ENCODE data around the gene CNTN1.
"Not testable (repeated sequence)": the region's sequence is repeated elsewhere in the genome, so short reads cannot be mapped to it uniquely, and the experiment has no call there.

CNTN1 gene

DNA sequence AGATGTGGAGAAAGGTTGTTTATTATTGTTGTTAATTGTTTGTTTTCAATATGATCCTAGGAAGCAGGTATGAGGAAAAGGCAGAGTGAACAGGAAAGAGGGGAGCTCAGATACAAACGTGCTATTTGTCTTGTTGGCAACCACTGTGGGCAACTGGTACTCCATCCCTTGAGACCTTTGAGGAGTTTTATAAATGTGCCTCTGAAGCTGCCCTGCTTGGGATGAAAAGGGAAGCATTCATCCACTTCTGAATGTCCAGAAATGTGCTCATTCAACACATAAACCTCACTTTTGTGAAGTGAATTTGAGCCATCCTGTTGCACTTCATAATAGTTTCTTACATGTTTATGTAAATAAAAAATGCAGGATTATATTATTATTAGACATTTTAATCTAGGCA, 331.6 kb downstream of the CNTN1 start:
- no peak for FAIRE-seq
- no peak for DNase-seq (ENCODE audit: low spot score)

DNA sequence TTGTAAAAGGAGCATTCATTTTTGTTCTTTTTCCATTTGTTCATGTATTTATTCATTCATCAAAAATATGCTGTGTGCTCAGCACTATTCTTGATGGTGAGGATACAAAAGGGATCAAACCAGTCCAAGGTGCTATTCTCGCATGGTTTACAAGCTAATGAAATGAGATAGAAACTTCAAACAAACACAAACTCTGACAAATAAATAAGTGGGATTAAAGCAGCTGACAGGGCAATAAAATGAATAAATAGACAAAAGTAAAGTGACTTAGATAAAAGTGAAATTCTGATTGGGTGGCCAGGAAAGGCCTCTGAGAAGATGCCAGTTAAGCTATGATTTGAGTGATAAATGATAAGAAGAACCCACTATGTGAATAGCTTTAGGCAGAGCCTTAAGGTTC, 333.9 kb downstream of the CNTN1 start:
- no peak for DNase-seq (ENCODE audit: low spot score)
- FAIRE-seq, result no peak

DNA sequence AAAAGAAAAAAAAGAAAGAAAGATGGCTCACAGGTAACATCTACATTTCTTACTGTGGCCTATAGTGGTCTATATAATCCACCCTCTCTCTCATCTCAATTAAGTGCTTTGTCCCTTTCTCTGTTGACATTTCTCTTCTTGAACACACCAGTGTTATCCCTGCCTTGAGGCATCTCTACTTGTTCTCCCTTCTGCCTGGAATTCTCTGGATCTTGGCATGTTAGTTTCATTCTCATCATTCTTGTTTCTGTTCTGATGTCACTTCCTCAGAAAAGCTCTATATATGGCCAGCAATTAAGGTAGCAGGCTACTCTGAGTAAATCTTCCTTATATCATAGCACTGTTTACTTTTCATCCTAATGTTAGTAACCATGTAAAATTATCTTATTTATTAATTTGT, 340.1 kb downstream of the CNTN1 start:
- DNase-seq (ENCODE audit: low spot score) (no peak), FAIRE-seq (no peak)

DNA sequence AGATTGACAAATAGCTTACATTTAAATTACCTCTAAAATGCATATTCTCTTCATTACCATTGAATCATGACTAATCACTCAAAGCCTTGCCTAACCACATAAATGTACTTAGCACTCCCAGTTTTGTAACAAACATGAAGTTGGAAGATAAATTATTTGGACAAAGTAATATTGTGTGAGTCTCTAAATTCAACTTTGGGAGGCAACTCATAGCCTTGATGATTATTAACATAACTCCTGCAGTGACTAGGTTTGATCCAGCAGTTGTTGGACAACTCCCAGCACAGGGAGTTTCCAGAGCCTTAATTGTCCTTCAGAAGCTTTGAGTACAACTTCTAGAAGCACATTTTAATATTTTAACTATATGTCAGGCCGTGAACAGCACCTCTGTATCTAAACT, 342.4 kb downstream of the CNTN1 start:
- no peak for FAIRE-seq

DNA sequence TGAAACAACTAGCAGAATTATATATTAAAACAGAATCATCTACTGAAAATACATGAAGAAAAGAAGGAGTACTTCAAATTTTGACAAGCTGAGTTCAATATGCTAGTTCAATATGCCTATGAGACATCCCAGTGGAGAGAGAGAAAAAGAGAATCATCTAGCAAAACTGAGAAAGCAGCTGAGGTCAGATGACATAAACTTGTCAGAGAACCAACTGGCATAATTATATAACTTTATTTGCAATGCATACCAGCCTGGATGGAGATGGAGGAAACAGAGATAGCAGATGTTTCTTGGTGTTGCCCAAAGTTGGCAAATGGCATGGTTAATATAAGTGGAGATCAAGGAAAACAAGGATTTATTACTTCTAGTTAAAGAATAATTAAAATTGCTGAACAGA, 347.2 kb downstream of the CNTN1 start:
- DNase-seq (ENCODE audit: low spot score), result no peak
- FAIRE-seq, result no peak

More for the DNA sequence above, 342.4 kb downstream of the CNTN1 start:
- DNase-seq (ENCODE audit: low spot score), result no peak

DNA sequence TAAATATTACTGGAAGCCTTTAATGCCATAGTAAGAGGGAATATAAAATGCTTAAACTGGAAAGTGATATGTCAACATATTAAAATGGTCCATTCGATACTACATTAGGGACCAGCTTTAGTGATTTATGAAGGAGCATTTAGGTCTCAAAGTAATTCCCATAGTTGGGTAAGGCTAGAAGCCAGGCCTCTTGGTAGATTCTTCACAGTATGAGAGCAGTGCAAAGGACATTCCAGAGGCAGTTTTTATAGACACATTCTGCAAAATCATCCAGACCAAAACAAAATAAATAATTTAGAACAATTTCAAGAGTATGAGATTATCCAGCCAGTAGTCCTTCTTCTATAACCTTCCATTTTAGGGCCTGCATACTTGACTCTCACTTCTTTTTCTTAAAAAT, 353.3 kb downstream of the CNTN1 start:
- FAIRE-seq (no peak), DNase-seq (ENCODE audit: low spot score) (no peak)

DNA sequence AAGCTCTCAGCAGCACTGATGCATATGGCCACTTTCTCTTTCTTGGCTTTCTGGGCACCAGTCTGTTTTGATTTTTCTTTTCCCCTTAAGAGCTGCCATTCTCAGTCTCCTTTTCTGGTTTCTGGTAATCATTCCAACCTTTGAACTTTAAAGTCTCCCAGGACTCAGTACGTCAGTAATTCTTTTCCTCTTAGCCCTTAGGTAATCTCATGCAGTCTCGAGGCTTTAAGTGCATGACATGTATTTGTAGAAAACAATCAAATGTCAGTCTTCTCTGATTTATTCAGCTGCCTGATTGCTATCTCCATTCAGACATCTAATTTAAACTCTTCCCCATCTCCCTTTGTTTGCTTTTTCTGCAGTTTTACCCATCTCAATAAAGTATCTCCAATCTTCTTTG, 356.8 kb downstream of the CNTN1 start:
- DNase-seq (ENCODE audit: low spot score), result no peak
- FAIRE-seq, result no peak

DNA sequence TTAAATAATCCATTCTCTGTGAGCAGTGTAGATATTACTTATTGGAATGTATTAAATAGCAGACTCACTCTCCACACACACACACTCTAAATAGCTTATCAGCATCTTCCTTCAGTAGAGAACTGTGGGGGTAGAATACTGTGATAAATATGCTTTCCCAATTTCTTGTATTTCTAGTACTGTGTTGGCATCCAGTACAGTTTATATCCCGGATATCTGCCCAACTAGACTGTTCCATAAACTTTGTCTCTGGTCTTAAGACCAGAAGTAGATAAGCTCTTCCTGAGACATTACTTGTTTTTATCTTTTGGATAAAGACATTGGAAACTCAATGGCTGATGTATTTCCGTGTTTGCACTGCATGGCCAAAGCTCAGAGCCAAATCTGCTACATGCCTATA, 359.7 kb downstream of the CNTN1 start:
- FAIRE-seq, result no peak
- no peak for DNase-seq (ENCODE audit: low spot score)

DNA sequence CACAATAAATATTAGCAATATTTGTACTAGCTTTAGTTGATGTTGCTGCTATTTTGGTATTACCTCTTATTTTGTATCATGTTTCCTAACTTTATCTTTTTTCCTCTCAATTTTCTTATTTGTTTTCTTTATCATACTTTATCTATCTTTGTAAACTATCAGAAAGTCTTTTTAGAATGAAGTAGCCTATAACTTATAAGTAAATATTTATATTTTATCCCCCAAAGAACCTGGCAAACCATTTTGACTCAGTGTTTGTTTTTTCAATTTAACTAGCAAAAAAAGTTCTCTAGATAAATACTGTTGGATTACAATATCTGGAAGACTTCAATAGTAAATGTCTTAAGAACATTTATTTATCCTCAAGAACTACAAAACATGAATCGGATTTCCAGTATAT, 360.2 kb downstream of the CNTN1 start:
- FAIRE-seq, result no peak
- no peak for DNase-seq (ENCODE audit: low spot score)

DNA sequence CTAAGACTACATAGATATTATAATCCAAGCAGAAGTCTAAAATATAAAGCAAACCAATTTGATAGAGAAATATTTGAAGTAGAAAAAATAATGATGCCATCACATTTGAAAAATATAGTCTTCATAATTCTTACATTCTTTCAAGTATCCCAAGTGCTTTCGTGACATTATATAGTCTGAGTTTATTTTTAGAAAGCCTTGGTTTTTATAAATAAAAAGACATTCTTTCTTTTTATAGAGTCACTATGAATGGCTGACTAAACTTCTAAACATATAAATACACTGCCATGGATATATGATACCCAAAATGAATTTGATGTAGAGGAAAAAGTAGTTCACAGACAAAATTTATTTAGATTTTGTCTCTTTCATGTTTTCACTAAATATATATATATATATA, 360.8 kb downstream of the CNTN1 start:
- DNase-seq (ENCODE audit: low spot score), result no peak
- no peak for FAIRE-seq

DNA sequence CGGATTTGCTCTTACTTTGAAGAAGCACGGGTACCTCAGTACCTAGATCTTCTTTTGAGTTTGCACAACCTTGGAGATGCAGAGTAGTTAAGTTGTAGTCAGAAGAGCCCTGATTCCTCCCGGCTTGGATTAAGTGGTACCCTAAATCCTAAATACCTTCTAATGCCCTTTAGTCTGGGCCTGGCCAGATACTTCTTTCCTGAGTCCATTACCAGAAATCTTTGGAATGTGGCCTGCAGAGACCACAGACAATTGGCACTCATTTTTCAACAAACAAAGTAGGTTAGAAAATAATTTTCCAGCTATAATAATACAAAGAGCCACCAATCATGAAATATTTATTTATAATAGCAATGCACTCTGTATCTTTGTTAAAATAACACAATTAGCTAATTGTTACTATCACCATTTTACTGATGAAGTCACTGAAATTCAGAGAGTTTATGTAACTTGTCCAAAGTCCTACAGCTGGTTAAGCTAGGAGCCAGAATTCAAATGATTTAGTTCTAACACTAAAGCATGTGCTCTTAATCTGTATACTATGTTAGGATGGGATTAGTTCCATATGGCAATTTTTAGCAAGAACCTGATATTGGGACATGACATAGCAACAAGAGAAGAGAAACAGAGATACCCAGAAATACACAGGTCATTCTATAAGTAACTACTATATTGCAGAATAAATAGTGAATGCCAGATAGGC, 363.8 kb downstream of the CNTN1 start:
- DNase-seq (ENCODE audit: low spot score), result no peak
- no peak for FAIRE-seq

DNA sequence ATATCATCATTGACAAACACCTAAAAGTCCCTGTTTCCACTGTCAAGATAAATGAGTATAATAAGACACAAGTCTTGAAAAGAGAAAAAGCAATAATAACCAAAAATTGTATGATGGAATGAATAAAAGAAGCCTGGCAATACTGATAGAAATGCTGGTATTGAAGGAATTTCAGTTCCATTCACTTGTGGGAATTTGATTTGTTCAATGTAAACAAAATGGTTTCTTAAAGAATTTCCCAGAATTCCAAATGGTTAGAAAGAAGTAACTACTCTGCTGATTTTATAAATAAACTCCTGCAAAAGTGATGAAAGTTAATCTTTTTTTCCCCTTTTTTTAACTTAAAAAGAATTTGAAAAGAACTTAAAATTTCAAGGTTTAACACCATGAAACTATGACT, 366.0 kb downstream of the CNTN1 start:
- FAIRE-seq (no peak), DNase-seq (ENCODE audit: low spot score) (no peak)

DNA sequence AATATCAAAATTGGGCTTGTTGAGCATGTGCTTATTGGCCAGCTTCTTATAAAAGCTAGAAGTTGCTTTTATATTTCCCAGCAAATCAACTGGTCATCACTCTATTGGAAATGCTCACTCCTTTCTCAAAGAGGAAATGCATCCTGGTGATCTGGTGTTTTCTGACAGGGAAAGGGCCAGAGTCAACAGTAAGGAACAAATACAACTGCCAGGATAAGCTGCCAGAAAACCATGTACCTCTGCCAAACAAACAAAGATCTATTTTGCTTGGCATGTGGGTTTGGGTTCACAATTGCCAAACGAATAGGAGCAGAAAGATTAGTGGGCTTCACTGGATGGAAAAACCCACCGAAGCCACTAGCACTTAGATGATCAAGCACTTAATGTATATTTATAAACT, 369.0 kb downstream of the CNTN1 start:
- DNase-seq (ENCODE audit: low spot score), result no peak
- FAIRE-seq, result no peak

DNA sequence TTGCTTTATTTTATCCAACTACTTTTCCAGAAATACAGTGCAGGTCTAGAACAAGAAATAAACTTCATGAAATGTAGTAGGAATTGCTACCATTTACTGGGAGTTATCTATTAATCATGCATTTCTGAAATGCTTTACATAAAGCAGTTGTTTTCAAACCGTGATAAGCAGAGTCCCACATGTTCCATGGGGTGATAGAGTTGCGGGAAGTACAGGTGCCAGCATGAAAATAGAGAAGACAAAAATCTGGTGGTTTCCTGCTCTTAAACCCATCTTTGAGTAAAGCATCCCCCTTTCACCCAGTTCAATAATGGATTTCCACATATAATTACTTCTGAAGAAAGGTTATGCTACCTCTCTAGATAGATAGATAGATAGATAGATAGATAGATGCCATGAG, 372.2 kb downstream of the CNTN1 start:
- DNase-seq (ENCODE audit: low spot score) (no peak), FAIRE-seq (no peak)

DNA sequence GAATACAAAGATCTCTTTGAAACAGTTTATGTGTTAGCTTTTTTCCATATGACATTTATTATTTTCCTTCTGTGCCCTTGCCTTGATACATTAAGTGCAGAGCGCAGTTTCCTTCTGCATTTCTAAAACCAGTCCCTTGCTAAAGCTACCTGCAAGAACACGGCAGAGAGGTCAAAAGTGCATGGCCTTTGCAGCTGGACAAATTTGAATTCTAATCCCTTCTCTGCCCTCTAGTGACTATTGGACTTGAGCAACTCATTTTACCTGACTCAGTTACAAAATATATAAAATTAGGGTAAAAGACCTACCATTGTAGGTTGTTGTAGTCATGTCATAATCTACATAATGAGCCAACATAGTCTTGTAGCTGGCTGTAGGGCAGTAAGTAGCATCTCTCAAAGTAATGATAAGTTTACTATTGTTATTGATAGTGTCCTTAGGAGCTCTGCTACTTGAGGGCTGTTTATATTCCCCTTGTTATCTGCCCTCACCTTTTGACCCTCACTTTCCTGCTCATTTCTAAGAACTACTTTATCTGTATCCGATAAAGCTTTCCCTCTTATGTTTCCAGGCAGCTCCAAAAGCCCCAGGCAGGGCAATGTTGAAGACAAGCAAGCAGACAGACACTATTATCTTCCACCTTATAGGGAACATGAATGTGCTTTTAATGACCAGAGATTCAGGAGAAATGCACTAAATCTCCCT, 375.9 kb downstream of the CNTN1 start:
- DNase-seq (ENCODE audit: low spot score) (no peak), FAIRE-seq (no peak)

DNA sequence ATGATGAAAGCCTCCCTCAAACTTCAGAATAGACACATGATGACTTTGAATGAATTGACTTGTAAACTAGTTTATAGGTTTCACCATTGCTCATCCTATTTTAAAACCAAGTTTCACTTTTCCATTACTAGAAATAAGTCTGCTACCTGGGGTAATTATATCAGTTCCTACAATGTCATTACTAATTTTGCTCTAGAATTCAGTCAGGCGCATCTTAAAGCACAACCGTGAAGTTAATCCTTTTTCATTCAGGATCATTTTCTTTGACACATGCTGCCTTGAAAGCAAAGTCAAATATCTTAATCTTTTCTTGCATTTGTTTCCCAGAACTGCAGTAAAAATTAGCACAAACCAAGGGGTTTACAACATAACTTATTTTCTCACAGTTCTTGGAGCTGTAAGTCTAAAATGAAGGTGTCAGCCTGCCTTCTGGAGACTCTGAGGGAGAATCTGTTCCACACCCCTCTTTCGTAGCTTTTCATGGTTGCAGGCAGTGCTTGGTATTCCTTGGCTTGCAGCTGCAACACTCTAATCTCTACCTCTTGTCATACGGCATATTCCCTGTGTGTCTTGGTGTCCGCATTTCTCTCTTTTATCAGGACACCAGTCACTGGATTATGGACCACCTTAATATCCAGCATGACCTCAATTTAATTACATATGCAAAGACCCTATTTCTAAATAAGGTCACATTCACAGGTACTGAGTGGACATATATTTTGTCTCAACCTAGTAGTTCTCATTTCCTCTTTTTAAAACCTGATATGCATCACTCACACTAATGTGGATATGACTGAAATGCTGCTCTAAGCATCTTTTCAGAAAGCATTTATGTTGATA, 381.6 kb downstream of the CNTN1 start:
- no peak for FAIRE-seq
- no peak for DNase-seq (ENCODE audit: low spot score)

DNA sequence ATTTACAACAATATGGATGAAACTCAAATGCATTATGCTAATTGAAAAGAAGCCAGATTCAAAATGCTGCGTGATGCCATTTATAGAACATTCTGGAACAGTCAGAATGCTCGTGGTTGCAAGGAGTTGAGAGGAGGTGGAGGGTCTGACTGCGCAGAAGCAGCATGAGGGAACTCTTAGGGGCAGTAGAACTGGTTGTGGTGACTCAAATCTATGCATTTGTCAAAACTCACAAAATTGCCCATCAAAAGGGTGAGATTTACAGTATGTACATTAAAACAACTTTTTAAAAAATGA, 382.2 kb downstream of the CNTN1 start:
- FAIRE-seq (no peak), DNase-seq (ENCODE audit: low spot score) (no peak)

DNA sequence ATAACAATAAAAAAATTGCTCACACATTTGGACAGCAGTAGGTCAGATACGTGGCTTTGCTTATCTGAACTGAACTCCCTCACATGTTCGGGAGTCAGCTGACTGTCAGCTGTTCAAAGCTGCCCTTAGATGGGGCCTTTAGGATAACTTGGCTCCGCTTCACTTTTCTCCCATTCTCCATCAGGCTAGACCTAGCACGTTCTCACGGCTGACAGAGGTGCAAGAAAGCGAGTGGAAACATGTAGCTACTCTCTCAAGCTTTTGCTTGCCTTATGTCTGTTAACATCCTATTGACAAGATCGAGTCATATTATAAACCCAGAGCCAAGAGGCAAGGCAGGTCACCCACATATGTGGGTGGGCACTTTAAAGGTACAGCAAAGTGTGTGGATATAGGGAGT, 383.9 kb downstream of the CNTN1 start:
- no peak for FAIRE-seq
- DNase-seq (ENCODE audit: low spot score), result no peak

DNA sequence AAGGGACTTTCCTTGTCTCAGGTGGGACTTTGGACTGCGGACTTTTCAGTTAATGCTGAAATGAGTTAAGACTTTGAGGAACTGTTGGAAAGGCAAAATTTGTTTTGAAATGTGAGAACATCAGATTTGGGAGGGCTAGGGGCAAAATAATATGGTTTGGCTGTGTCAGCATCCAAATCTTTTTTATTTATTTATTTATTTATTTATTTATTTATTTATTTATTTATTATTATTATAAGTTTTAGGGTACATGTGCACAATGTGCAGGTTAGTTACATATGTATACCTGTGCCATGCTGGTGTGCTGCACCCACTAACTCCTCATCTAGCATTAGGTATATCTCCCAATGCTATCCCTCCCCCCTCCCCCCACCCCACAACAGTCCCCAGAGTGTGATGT, 389.0 kb downstream of the CNTN1 start:
- DNase-seq (ENCODE audit: low spot score); FAIRE-seq: not testable (repeated sequence)

DNA sequence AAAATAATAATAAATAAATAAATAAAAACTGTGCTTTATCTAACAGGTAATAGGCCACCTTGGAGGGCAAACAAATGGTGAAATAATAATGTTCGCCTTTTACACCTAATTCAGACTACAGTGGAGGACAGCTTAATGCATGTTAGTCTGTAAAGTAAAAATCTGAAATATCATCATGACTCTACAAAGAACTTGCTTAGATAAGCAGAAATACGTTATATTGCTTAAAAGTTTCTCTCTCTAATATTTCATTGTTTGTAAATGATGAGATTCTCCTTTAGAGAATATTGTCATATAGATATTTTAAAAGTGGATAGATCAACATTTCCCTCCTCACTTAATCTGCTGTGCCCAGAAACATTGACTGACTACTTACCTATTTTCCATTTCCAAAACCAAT, 397.2 kb downstream of the CNTN1 start:
- DNase-seq (ENCODE audit: low spot score) (no peak), FAIRE-seq (no peak)

DNA sequence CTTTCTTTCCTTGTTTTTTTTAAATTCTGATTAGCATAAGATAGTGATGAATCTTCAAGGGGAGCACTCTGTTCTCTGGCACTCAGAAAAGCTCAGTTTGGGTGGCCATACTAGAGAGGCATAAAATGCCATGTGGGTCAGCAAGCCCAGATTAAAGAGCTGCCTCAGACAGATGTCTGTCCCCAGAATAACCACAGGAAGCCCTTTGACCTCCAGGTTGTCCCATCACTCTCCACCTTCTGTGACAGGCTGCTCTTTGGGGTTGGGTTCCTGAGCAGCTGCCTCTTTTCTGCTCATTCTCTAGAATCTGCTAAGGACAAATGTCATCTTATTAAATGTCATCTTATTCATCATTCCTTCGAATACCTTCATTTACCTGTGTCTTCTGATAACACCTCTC, 399.9 kb downstream of the CNTN1 start:
- no peak for FAIRE-seq
- DNase-seq (ENCODE audit: low spot score), result no peak

DNA sequence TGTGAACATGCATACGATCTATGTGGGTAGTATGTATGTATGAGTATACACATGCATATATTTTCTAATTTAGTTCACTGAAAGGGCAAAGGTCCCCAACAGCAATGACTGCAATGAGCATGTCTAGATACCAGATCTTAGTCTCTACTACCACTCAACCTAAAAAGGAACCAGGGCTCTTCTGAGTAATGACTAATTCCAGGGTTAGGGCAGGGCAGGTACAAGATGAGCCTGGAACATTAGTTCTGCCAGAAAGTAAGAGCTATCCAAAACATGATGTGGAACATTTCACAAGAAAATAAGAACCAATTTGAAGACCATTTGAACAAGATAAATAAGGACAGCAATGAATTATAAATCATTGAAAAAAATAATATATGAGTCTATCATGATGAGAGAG, 404.6 kb downstream of the CNTN1 start:
- FAIRE-seq (no peak), DNase-seq (ENCODE audit: low spot score) (no peak)

DNA sequence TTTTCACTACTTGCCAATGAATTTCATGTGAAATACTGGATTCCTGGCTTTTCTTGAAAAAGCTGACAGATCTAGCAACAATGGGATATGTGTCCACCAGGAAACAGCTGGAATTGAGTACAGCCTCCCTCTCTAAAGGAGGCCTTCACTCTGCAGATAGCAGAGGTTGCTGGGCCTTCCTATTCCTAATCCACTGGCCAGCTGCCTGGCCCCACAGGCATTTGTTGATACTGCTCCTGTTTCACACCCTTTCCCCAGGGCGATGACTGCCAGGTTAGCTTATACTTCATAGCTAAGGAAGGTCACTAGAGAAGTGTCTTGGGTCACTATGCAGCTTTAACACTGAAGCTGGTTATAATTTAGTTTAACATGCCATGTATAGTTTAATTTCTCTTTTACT, 408.3 kb downstream of the CNTN1 start:
- FAIRE-seq (no peak), DNase-seq (ENCODE audit: low spot score) (no peak)
